Stimulated activated CD4-positive, alpha-beta T cell treated with anti-CD3 and anti-CD28 coated beads, Interleukin-1b, Interleukin-23, amount 100 ng/mL, for 1 hour (primary cell): ENCODE data around the gene CALML4.

Experiments
- DNase-seq, 2 donors: peaks; one replicate each; pipeline ENCODE4 v3.0.0-alpha.2; 2020; ENCODE audit warnings: low read depth in 2 of 2

Gene CALML4

GRCh38 chr15:68145706-68146105, 59.4 kb downstream of the CALML4 start:
- no peak for DNase-seq

- no peak for DNase-seq
Measured at GRCh38 chr15:68143785-68144184, 61.3 kb downstream of the CALML4 start.

GRCh38 chr15:68143129-68143528, 62.0 kb downstream of the CALML4 start:
- no peak for DNase-seq
